Adipocyte (in vitro differentiated cells): ENCODE measurements around the gene ACTR6.
"Not testable (repeated sequence)": the region's sequence is repeated elsewhere in the genome, so short reads cannot be mapped to it uniquely, and the experiment has no call there.

Source experiments
- DNase-seq: peaks from one replicate; pipeline ENCODE4 v3.0.0-alpha.2; 2015; ENCODE audit warnings: low read depth
- H3K27me3 ChIP-seq: replicated peaks from 2 replicates; pipeline ENCODE4 v1.7.0; 2013; ENCODE audit warnings: mild to moderate bottlenecking, low read length, moderate library complexity; ENCODE audit not compliant: control insufficient read depth, insufficient read depth
- H3K36me3 ChIP-seq: 2 replicates; pipeline ENCODE4 v1.7.0; 2013; ENCODE audit warnings: low read length, mild to moderate bottlenecking, moderate library complexity; ENCODE audit not compliant: control insufficient read depth, insufficient read depth, severe bottlenecking
- H3K4me1 ChIP-seq: 2 replicates; pipeline ENCODE4 v1.7.0; 2013; ENCODE audit warnings: mild to moderate bottlenecking, low read length, moderate library complexity; ENCODE audit not compliant: control insufficient read depth, insufficient read depth
- H3K4me3 ChIP-seq: 2 replicates; pipeline ENCODE4 v1.7.0; 2013; ENCODE audit warnings: mild to moderate bottlenecking, low read length, moderate library complexity
- H3K9ac ChIP-seq: 2 replicates; pipeline ENCODE4 v1.7.0; 2013; ENCODE audit warnings: mild to moderate bottlenecking, low read length, moderate library complexity
- H3K9me3 ChIP-seq: 2 replicates; pipeline ENCODE4 v1.7.0; 2013; ENCODE audit warnings: mild to moderate bottlenecking, low read length, moderate library complexity; ENCODE audit not compliant: control insufficient read depth

ACTR6 gene

DNA sequence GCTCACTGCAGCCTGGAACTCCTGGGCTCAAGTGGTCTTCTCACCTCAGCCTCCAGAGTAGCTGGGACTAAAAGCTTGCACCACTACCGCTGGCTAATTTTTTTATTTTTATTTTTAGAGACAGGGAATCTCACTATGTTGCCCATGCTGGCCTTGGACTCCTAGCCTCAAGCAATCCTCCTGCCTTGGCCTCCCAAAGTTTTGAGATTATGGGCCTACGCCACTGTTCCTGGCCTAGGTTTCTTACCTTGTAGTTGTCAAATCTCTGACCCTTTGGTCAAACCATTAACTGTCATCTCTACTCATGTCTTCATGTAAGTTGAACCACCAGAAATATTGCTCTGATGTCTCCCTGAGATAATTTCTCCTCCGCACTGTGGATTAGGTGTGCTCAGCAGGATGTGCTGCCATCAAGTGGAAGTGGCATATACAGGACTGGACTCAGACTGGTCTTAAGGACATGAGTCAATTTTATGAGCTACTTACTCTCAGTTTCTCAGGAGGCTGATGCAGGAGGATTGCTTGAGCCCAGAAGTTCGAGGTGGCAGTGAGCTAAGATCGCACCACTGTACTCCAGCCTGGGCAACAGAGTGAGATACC lies 28.5 kb downstream of the ACTR6 start:
- H3K4me1 ChIP-seq: peaks cover 5% of the 10 kb centered on the region
- H3K9ac ChIP-seq: no peak overlapping the region
- no peak for DNase-seq
- H3K36me3 ChIP-seq: peaks cover 14% of the 10 kb centered on the region
- H3K27me3 ChIP-seq: no peaks in the 10 kb centered on the region
- no peaks in the 10 kb centered on the region for H3K9me3 ChIP-seq
- H3K4me3 ChIP-seq: no peak overlapping the region

DNA sequence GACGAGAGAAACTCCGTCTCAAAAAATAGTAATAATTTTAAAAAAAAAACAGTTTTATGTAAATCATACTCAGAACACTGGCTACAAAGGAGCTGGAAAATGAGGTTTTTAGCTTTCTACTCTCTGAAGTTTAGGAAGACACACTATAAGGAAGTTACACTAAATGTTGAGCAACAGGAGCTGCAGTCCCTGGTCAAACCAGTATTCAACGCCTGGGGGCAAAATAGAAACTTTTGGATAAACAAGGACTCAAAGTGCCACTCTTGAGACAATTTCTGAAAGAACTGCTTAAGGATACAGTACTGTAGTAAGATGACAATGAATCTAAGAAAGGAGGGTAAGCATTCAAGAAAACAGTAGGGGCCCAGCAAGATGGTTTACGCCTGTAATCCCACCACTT lies 29.3 kb downstream of the ACTR6 start:
- H3K9me3 ChIP-seq: no peaks in the 10 kb centered on the region
- peak; percentile 32 for DNase-seq
- no peak overlapping the region for H3K9ac ChIP-seq
- no peaks in the 10 kb centered on the region for H3K27me3 ChIP-seq
- H3K36me3 ChIP-seq: peaks cover 9% of the 10 kb centered on the region
- no peak overlapping the region for H3K4me3 ChIP-seq
- H3K4me1 ChIP-seq: peaks cover 9% of the 10 kb centered on the region

DNA sequence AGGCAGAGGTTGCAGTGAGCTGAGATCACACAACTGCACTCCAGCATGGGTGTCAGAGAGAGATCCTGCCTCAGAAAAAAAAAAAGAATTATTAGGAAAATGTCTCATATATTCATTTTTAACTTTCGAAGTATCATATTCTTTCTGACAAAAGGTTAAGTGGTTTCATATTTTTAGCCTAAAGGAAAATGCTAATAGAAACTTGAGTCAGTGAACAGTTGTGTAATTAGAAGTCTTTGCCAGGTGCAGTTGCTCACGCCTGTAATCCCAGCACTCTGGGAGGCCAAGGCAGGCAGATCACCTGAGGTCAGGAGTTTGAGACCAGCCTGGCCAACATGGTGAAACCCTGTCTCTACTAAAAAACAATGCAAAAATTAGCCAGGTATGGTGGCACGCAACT lies 31.3 kb downstream of the ACTR6 start:
- not testable (repeated sequence) for H3K9ac ChIP-seq, DNase-seq, H3K9me3 ChIP-seq, H3K27me3 ChIP-seq, H3K36me3 ChIP-seq, H3K4me3 ChIP-seq, H3K4me1 ChIP-seq

DNA sequence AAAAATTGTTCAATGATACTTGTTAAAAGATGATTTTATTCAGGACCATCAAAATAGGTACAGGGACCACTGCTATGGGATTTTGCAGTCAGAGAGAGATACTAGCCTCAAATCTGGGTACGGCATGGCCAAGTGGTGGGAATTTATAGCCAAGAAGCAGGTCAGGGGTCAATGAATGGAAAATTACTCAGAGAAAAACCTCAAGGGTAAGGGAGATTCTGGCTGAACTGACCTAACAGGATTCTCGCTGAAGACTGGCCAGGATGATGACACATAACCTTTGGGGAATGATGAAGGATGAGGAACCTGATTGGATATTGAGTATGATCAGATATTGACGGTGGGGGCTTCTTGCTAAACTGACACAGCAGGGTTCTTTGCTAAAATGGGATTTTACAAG lies 33.6 kb downstream of the ACTR6 start:
- H3K36me3 ChIP-seq: no peaks in the 10 kb centered on the region
- H3K4me1 ChIP-seq: peaks cover 9% of the 10 kb centered on the region
- no peaks in the 10 kb centered on the region for H3K9me3 ChIP-seq
- H3K9ac ChIP-seq: peak overlapping the region; percentile 66
- H3K4me3 ChIP-seq: peak overlapping the region; percentile 74
- H3K27me3 ChIP-seq: no peaks in the 10 kb centered on the region
- no peak for DNase-seq

- Histone ChIP-seq H3K27me3 (no peaks in the 10 kb centered on the region), H3K9ac (peak overlapping the region; percentile 66), H3K36me3 (no peaks in the 10 kb centered on the region), H3K4me1 (peaks cover 9% of the 10 kb centered on the region), H3K9me3 (no peaks in the 10 kb centered on the region), H3K4me3 (peak overlapping the region; percentile 74)
- DNase-seq: peak; percentile 80
Observed at GRCh38 chr12:100234591-100235304, 34.1 kb downstream of the ACTR6 start.

- Histone ChIP-seq H3K4me3 (no peak overlapping the region), H3K9ac (no peak overlapping the region), H3K4me1 (peaks cover 8% of the 10 kb centered on the region), H3K36me3 (no peaks in the 10 kb centered on the region), H3K27me3 (no peaks in the 10 kb centered on the region), H3K9me3 (no peaks in the 10 kb centered on the region)
- DNase-seq: no peak
Observed at GRCh38 chr12:100238801-100239200, 38.2 kb downstream of the ACTR6 start.

DNA sequence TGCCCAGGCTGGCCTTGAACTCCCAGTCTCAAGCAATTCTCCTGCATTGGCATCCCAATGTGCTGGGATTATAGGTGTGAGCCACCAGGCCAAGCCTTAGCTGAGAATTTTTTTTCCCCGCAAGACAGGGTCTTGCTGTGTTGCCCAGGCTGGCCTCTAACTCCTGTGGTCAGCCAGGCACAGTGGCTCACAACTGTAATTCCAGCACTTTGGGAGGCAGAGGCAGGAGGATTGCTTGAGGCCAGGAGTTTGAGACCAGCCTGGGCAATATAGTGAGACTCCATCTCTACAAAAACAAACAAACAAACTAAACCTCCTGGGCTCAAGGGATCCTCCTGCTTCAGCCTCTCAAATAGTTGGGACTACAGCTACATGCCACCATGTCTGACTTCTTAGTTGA lies 39.0 kb downstream of the ACTR6 start:
- Histone ChIP-seq H3K27me3 (no peaks in the 10 kb centered on the region), H3K9me3 (no peaks in the 10 kb centered on the region), H3K36me3 (no peaks in the 10 kb centered on the region), H3K4me3 (no peak overlapping the region), H3K9ac (no peak overlapping the region), H3K4me1 (peaks cover under 1% of the 10 kb centered on the region)
- DNase-seq: no peak

GRCh38 chr12:100243137-100243536 lies 42.5 kb downstream of the ACTR6 start:
- no peak for DNase-seq
- Histone ChIP-seq H3K4me1 (no peaks in the 10 kb centered on the region), H3K4me3 (no peak overlapping the region), H3K27me3 (no peaks in the 10 kb centered on the region), H3K36me3 (no peaks in the 10 kb centered on the region), H3K9ac (no peak overlapping the region), H3K9me3 (no peaks in the 10 kb centered on the region)

- Histone ChIP-seq H3K4me1 (peaks cover 2% of the 10 kb centered on the region), H3K4me3 (no peak overlapping the region), H3K27me3 (no peaks in the 10 kb centered on the region), H3K36me3 (no peaks in the 10 kb centered on the region), H3K9me3 (no peaks in the 10 kb centered on the region), H3K9ac (no peak overlapping the region)
- DNase-seq: no peak
Observed at GRCh38 chr12:100247765-100248164, 47.1 kb downstream of the ACTR6 start.

GRCh38 chr12:100248886-100249285 lies 48.3 kb downstream of the ACTR6 start:
- peak; percentile 48 for DNase-seq

DNA sequence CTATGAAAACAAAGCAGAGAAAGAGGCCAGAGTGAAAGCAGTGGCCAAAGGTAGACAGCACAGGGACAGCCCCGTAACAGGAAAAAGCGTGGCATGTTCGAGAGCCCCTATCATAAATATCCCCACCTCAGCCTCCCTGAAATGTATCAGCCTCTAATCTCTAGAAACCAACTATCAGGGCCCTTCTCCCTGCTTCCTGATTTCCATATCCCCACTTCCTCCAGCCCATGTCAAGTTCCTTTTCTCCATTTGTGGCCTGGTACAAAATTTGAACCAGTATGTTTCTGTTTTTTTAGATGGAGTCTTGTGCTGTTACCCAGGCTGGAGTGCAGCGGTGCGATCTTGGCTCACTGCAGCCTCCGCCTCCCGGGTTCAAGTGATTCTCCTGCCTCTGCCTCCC lies 49.3 kb downstream of the ACTR6 start:
- peaks cover 2% of the 10 kb centered on the region for H3K4me1 ChIP-seq

More at GRCh38 chr12:100248886-100249285, 48.3 kb downstream of the ACTR6 start:
- Histone ChIP-seq H3K9ac (no peak overlapping the region), H3K9me3 (no peaks in the 10 kb centered on the region), H3K27me3 (no peaks in the 10 kb centered on the region), H3K4me3 (no peak overlapping the region), H3K36me3 (no peaks in the 10 kb centered on the region), H3K4me1 (peaks cover 2% of the 10 kb centered on the region)

More for the DNA sequence above, 49.3 kb downstream of the ACTR6 start:
- H3K9me3 ChIP-seq: no peaks in the 10 kb centered on the region
- no peaks in the 10 kb centered on the region for H3K36me3 ChIP-seq
- no peaks in the 10 kb centered on the region for H3K27me3 ChIP-seq
- H3K9ac ChIP-seq: no peak overlapping the region
- no peak overlapping the region for H3K4me3 ChIP-seq
- no peak for DNase-seq
